ENCODE results near the gene TET3.

Gene TET3

GRCh38 chr2:73965053-73965452 lies 19.7 kb upstream of the TET3 start:
- no peak for DNase-seq

GRCh38 chr2:73968357-73968937 lies 16.3 kb upstream of the TET3 start:
- DNase-seq = no peak

- no peak for DNase-seq
Observed at GRCh38 chr2:73969356-73969755, 15.4 kb upstream of the TET3 start.

GRCh38 chr2:73970141-73970803 lies 14.4 kb upstream of the TET3 start:
- DNase-seq = no peak

GRCh38 chr2:73970850-73971471 lies 13.7 kb upstream of the TET3 start:
- peak; percentile 72 to 75 for DNase-seq

- no peak for DNase-seq
Observed at GRCh38 chr2:73971722-73972121, 13.0 kb upstream of the TET3 start.

- DNase-seq = no peak
Observed at GRCh38 chr2:73972846-73973245, 11.9 kb upstream of the TET3 start.

- no peak for DNase-seq
Observed at GRCh38 chr2:73975731-73976130, 9.0 kb upstream of the TET3 start.

GRCh38 chr2:73976803-73977202 lies 7.9 kb upstream of the TET3 start:
- no peak for DNase-seq

GRCh38 chr2:73977466-73977865 lies 7.2 kb upstream of the TET3 start:
- no peak for DNase-seq

- peak; percentile 83 to 87 for DNase-seq
Observed at GRCh38 chr2:73979021-73979420, 5.7 kb upstream of the TET3 start.

- peak in 1 of 2 donors; percentile 68 for DNase-seq
Observed at GRCh38 chr2:73979686-73980085, 5.0 kb upstream of the TET3 start.

- no peak for DNase-seq
Observed at GRCh38 chr2:73980566-73980965, 4.1 kb upstream of the TET3 start.

- peak in 1 of 2 donors; percentile 33 for DNase-seq
Observed at GRCh38 chr2:73981081-73982001, 3.4 kb upstream of the TET3 start.

- no peak for DNase-seq
Observed at GRCh38 chr2:73982140-73982617, 2.5 kb upstream of the TET3 start.

- no peak for DNase-seq
Observed at GRCh38 chr2:73983322-73984202, 1.1 kb upstream of the TET3 start.

- peak in 1 of 2 donors; percentile 77 for DNase-seq
Observed at GRCh38 chr2:73984922-73985307, 205 bp downstream of the TET3 start.

- peak; percentile 69 to 81 for DNase-seq
Observed at GRCh38 chr2:73985308-73986084, 786 bp downstream of the TET3 start.

GRCh38 chr2:73986085-73986681 lies 1.5 kb downstream of the TET3 start:
- peak in 1 of 2 donors; percentile 40 for DNase-seq

- DNase-seq = peak; percentile 50 to 58
Observed at GRCh38 chr2:73987109-73987947, 2.6 kb downstream of the TET3 start.

All from CD4-positive, alpha-beta T cell treated with Interleukin-4 for 1 hour (primary cell).